ENCODE results near the gene TSGA10.
A peak's percentile ranks its signal among the peaks of the same experiment; 100 is the strongest.
"Not testable (repeated sequence)": the region's sequence is repeated elsewhere in the genome, so short reads cannot be mapped to it uniquely, and the experiment has no call there.

The TSGA10 gene

GRCh38 chr2:99067871-99068625 is 86.7 kb downstream of the TSGA10 start:
- FAIRE-seq: no peak

GRCh38 chr2:99066075-99066958 is 88.4 kb downstream of the TSGA10 start:
- peak; percentile 95 for FAIRE-seq

- FAIRE-seq: not testable (repeated sequence)
Observed at GRCh38 chr2:99049187-99049586, 105.6 kb downstream of the TSGA10 start.

GRCh38 chr2:99040736-99041300 is 113.9 kb downstream of the TSGA10 start:
- FAIRE-seq: peak; percentile 89

GRCh38 chr2:99035920-99036319 is 118.8 kb downstream of the TSGA10 start:
- FAIRE-seq: no peak

- no peak for FAIRE-seq
Observed at GRCh38 chr2:99032786-99033185, 122.0 kb downstream of the TSGA10 start.

GRCh38 chr2:99032001-99032400 is 122.7 kb downstream of the TSGA10 start:
- FAIRE-seq: no peak

- no peak for FAIRE-seq
Observed at GRCh38 chr2:99031481-99031880, 123.3 kb downstream of the TSGA10 start.

- peak; percentile 31 for FAIRE-seq
Observed at GRCh38 chr2:99028558-99028957, 126.2 kb downstream of the TSGA10 start.

- no peak for FAIRE-seq
Observed at GRCh38 chr2:99027856-99028255, 126.9 kb downstream of the TSGA10 start.

GRCh38 chr2:99000708-99001107 is 154.0 kb downstream of the TSGA10 start:
- FAIRE-seq: no peak

- FAIRE-seq: not testable (repeated sequence)
Observed at GRCh38 chr2:98988695-98989094, 166.0 kb downstream of the TSGA10 start.

- no peak for FAIRE-seq
Observed at GRCh38 chr2:98985905-98986666, 168.7 kb downstream of the TSGA10 start.

- no peak for FAIRE-seq
Observed at GRCh38 chr2:98975611-98976010, 179.1 kb downstream of the TSGA10 start.

- no peak for FAIRE-seq
Observed at GRCh38 chr2:98972582-98973167, 182.1 kb downstream of the TSGA10 start.

GRCh38 chr2:98959810-98960507 is 194.8 kb downstream of the TSGA10 start:
- no peak for FAIRE-seq

- FAIRE-seq: no peak
Observed at GRCh38 chr2:98952966-98953365, 201.8 kb downstream of the TSGA10 start.

- FAIRE-seq: no peak
Observed at GRCh38 chr2:98948956-98949739, 205.6 kb downstream of the TSGA10 start.

GRCh38 chr2:98947554-98947953 is 207.2 kb downstream of the TSGA10 start:
- no peak for FAIRE-seq

Measured in TTC549 (cell line).